Left lung (tissue), 10 donors: Measurements from ENCODE around the gene SDF4. TPM values are rescaled to one million over a fixed set of nuclear protein-coding genes. Genes with fewer than 3 reads are reported as not detected.

Experiments used
- ATAC-seq: fragments of 200-7000 bp; cut with Tn5 transposase; one replicate; pipeline ENCODE4 v1.9.1; 2020; ENCODE audit warnings: moderate library complexity
- DNase-seq, 4 donors: peaks; one replicate each; pipeline ENCODE4 v3.0.0-alpha.2; 2013 to 2020
- H3K27ac ChIP-seq, 2 donors: fragments of 200-600 bp; sonication (generic) in 1 of 2; one replicate each; pipeline versions ENCODE4 v1.5.0 to v1.8.0; 2020 to 2021
- H3K27me3 ChIP-seq, 2 donors: fragments of 200-600 bp; sonication (generic) in 1 of 2; one replicate each; pipeline versions ENCODE4 v1.5.0 to v1.8.0; 2020 to 2021
- H3K36me3 ChIP-seq, 2 donors: fragments of 200-600 bp; sonication (generic) in 1 of 2; one replicate each; pipeline versions ENCODE4 v1.5.0 to v1.8.0; 2020 to 2021
- H3K4me1 ChIP-seq, 2 donors: fragments of 200-600 bp; one replicate each; pipeline ENCODE4 v1.8.0; 2021
- H3K4me3 ChIP-seq, 2 donors: fragments of 200-600 bp; sonication (generic) in 1 of 2; one replicate each; pipeline versions ENCODE4 v1.5.0 to v1.8.0; 2020 to 2021; ENCODE audit warnings: mild to moderate bottlenecking in 1 of 2
- H3K9me3 ChIP-seq, 2 donors: fragments of 200-600 bp; sonication (generic) in 1 of 2; one replicate each; pipeline versions ENCODE4 v1.5.0 to v1.8.0; 2020 to 2021
- CTCF ChIP-seq, 2 donors: fragments of 200-600 bp; sonication (generic) in 1 of 2; IDR thresholded peaks; one replicate each; pipeline versions ENCODE4 v1.5.0 to v1.8.0; 2021; ENCODE audit warnings: antibody characterized with exemption in 2 of 2
- intact Hi-C, 2 donors: fragments of 100-400 bp; cut with DNase I; formaldehyde crosslinking; loops; one replicate each; pipeline versions ENCODE4 v1.11.2 to v1.14.2; 2022
- polyA plus RNA-seq, 6 donors: library from polyadenylated mRNA; unstranded; fragments of 120-200 nt; gene quantifications; one replicate each; pipeline ENCODE4 v1.2.1, GENCODE V29; 2013; ENCODE audit not compliant: insufficient read length in 6 of 6
- total RNA-seq, 2 donors: library from RNA; stranded (reverse); fragmentation: NEBNext Ultra II Directional; extraction: Animal tissue kit (Norgen Biotek cat#: 25700); gene quantifications; one replicate each; pipeline ENCODE4 v1.2.1, GENCODE V29; 2021
- donor health status: DM: no; HTN: yes; CAD: no.
- donor health status: DM: no; HTN: no; CAD: no.

The SDF4 gene
- total and polyA plus RNA-seq, 8 donors, result 86.7 to 166 (median 100) TPM

GRCh38 chr1:1264868-1265272, 33.1 kb upstream of the SDF4 start:
- no peak for TF ChIP-seq CTCF (IDR thresholded peaks at IDR 0.05)
- Histone ChIP-seq H3K9me3 (no peaks in the 10 kb centered on the region), H3K4me3 (no peak overlapping the region), H3K27me3 (no peaks in the 10 kb centered on the region), H3K36me3 (peaks cover 0 to 89% of the 10 kb centered on the region in 2 donors), H3K4me1 (peaks cover 0 to 10% of the 10 kb centered on the region in 2 donors), H3K27ac (no peak overlapping the region)
- intact Hi-C loops, result no loop called here
- no peak for ATAC-seq
- no peak for DNase-seq

GRCh38 chr1:1264026-1264425, 32.2 kb upstream of the SDF4 start:
- ATAC-seq (no peak), DNase-seq (no peak)
- no peak for TF ChIP-seq CTCF (IDR thresholded peaks at IDR 0.05)
- Histone ChIP-seq H3K4me1 (peaks cover 0 to 7% of the 10 kb centered on the region in 2 donors), H3K27me3 (no peaks in the 10 kb centered on the region), H3K4me3 (no peak overlapping the region), H3K9me3 (no peaks in the 10 kb centered on the region), H3K27ac (no peak overlapping the region), H3K36me3 (peaks cover 0 to 98% of the 10 kb centered on the region in 2 donors)
- intact Hi-C loops, result no loop called here

GRCh38 chr1:1262758-1263157, 31.0 kb upstream of the SDF4 start:
- H3K36me3 ChIP-seq, result peaks cover 0 to 90% of the 10 kb centered on the region in 2 donors
- H3K27me3 ChIP-seq, result no peaks in the 10 kb centered on the region
- intact Hi-C loops, result no loop called here
- no peak overlapping the region for H3K4me3 ChIP-seq
- ATAC-seq (no peak), DNase-seq (no peak)
- no peak for TF ChIP-seq CTCF (IDR thresholded peaks at IDR 0.05)
- H3K27ac ChIP-seq, result no peak overlapping the region
- peaks cover 0 to 7% of the 10 kb centered on the region in 2 donors for H3K4me1 ChIP-seq
- H3K9me3 ChIP-seq, result no peaks in the 10 kb centered on the region

- no peak overlapping the region for H3K4me3 ChIP-seq
- H3K9me3 ChIP-seq, result no peaks in the 10 kb centered on the region
- DNase-seq, result no peak
- peaks cover 0 to 85% of the 10 kb centered on the region in 2 donors for H3K36me3 ChIP-seq
- no peaks in the 10 kb centered on the region for H3K27me3 ChIP-seq
- peaks cover 0 to 7% of the 10 kb centered on the region in 2 donors for H3K4me1 ChIP-seq
- TF ChIP-seq CTCF (IDR thresholded peaks at IDR 0.05), result no peak
- intact Hi-C loops, result no loop called here
- ATAC-seq, result no peak
- H3K27ac ChIP-seq, result no peak overlapping the region
Observed at GRCh38 chr1:1262071-1262470, 30.3 kb upstream of the SDF4 start.

GRCh38 chr1:1260843-1261560, 29.2 kb upstream of the SDF4 start:
- TF ChIP-seq CTCF (IDR thresholded peaks at IDR 0.05), result no peak
- ATAC-seq (no peak), DNase-seq (no peak)
- Histone ChIP-seq H3K9me3 (no peaks in the 10 kb centered on the region), H3K36me3 (peaks cover 0 to 85% of the 10 kb centered on the region in 2 donors), H3K4me3 (no peak overlapping the region), H3K4me1 (peaks cover 0 to 7% of the 10 kb centered on the region in 2 donors), H3K27me3 (no peaks in the 10 kb centered on the region), H3K27ac (peak overlapping the region in 1 of 2 donors; percentile 45)
- intact Hi-C loops, result no loop called here
